IMR-90 (cell line): Measurements from ENCODE around the gene KAT6B. TPM values are rescaled to one million over a fixed set of nuclear protein-coding genes. Genes with fewer than 3 reads are reported as not detected.

Source experiments
- ATAC-seq: fragments of 200-7000 bp; cut with Tn5 transposase; 2 replicates; pipeline ENCODE4 v1.9.1; 2020; ENCODE audit warnings: low read depth, mild to moderate bottlenecking, moderate library complexity
- BruUV-seq: library from RNA; stranded (reverse); fragments of 400-500 nt; replicated peaks from 2 replicates; lab custom pipeline; 2021; lab: Mats Ljungman, UMichigan
- CTCF ChIA-PET: fragments of 300-600 bp; formaldehyde crosslinking; extraction: SDS; loops from one replicate; lab custom pipeline; 2021; ENCODE audit warnings: antibody characterized with exemption; lab: Yijun Ruan, JAX
- POLR2A ChIA-PET: fragments of 300-600 bp; sonication (Branson Sonifier 250); formaldehyde crosslinking; loops from one replicate; lab custom pipeline; 2022; ENCODE audit warnings: antibody characterized with exemption; ENCODE audit not compliant: unreplicated experiment; lab: Charles Lee
- DNase-seq: peaks from one replicate; pipeline ENCODE4 v3.0.0; 2013
- H2AFZ ChIP-seq: replicated peaks from 2 replicates; pipeline ENCODE3; 2013; ENCODE audit warnings: low read length, mild to moderate bottlenecking; ENCODE audit not compliant: poor library complexity
- H2AK5ac ChIP-seq: 2 replicates; pipeline ENCODE4 v1.6.1; 2013; ENCODE audit warnings: low read depth, low read length, inconsistent platforms
- H2AK9ac ChIP-seq: replicated peaks from 2 replicates; pipeline ENCODE3; 2013; ENCODE audit warnings: mild to moderate bottlenecking, low read depth, low read length, moderate library complexity; ENCODE audit not compliant: poor library complexity
- H2BK120ac ChIP-seq: 2 replicates; pipeline ENCODE4 v1.6.1; 2013; ENCODE audit warnings: low read depth, low read length, inconsistent platforms
- H2BK15ac ChIP-seq: 3 replicates; pipeline ENCODE4 v1.6.1; 2013; ENCODE audit warnings: low read depth, low read length, inconsistent platforms
- H2BK20ac ChIP-seq: 2 replicates; pipeline ENCODE4 v1.6.1; 2013; ENCODE audit warnings: low read depth, mild to moderate bottlenecking, inconsistent platforms, low read length, moderate library complexity
- H2BK5ac ChIP-seq: 2 replicates; pipeline ENCODE4 v1.6.1; 2013; ENCODE audit warnings: mild to moderate bottlenecking, low read depth, low read length, inconsistent platforms; ENCODE audit not compliant: poor library complexity, severe bottlenecking
- H3K14ac ChIP-seq: replicated peaks from 2 replicates; pipeline ENCODE4 v1.6.1; 2013; ENCODE audit warnings: low read depth, low read length, inconsistent platforms
- H3K18ac ChIP-seq: 2 replicates; pipeline ENCODE4 v1.6.1; 2013; ENCODE audit warnings: low read depth, low read length, control low read depth
- H3K23ac ChIP-seq: 2 replicates; pipeline ENCODE4 v1.6.1; 2013; ENCODE audit warnings: low read depth, low read length, inconsistent platforms
- H3K27ac ChIP-seq: 2 replicates; pipeline ENCODE4 v1.5.1; 2013; ENCODE audit warnings: mild to moderate bottlenecking, control low read depth, low read length; ENCODE audit not compliant: insufficient read depth
- H3K27me3 ChIP-seq: 2 replicates; pipeline ENCODE4 v1.6.1; 2013; ENCODE audit warnings: low read length; ENCODE audit not compliant: control insufficient read depth, insufficient read depth
- H3K36me3 ChIP-seq: 2 replicates; pipeline ENCODE4 v1.6.1; 2013; ENCODE audit warnings: low read length, mixed read lengths; ENCODE audit not compliant: control insufficient read depth, insufficient read depth
- H3K4ac ChIP-seq: 2 replicates; pipeline ENCODE4 v1.6.1; 2013; ENCODE audit warnings: low read depth, low read length, inconsistent platforms
- H3K4me1 ChIP-seq: 2 replicates; pipeline ENCODE4 v1.6.1; 2013; ENCODE audit warnings: low read length, mixed read lengths; ENCODE audit not compliant: control insufficient read depth, insufficient read depth
- H3K4me2 ChIP-seq: 2 replicates; pipeline ENCODE4 v1.6.1; 2013; ENCODE audit warnings: low read depth, mild to moderate bottlenecking, control low read depth, low read length, moderate library complexity
- H3K4me3 ChIP-seq: 2 replicates; pipeline ENCODE4 v1.5.1; 2013; ENCODE audit warnings: low read depth, mild to moderate bottlenecking, control low read depth, low read length, moderate library complexity; ENCODE audit not compliant: insufficient read depth
- H3K56ac ChIP-seq: 2 replicates; pipeline ENCODE4 v1.6.1; 2013; ENCODE audit warnings: low read length, inconsistent platforms; ENCODE audit not compliant: insufficient read depth; ENCODE audit errors: extremely low read depth
- H3K79me1 ChIP-seq, 2 experiments: 2 replicates each; pipeline ENCODE4 v1.6.1; 2013; ENCODE audit warnings: low read length in 2 of 2, inconsistent platforms in 1 of 2, low read depth in 1 of 2
- H3K9ac ChIP-seq: 2 replicates; pipeline ENCODE4 v1.6.1; 2013; ENCODE audit warnings: low read depth, low read length, control low read depth
- H3K9me1 ChIP-seq: 2 replicates; pipeline ENCODE4 v1.6.1; 2013; ENCODE audit warnings: low read length, inconsistent platforms; ENCODE audit not compliant: insufficient read depth
- H3K9me3 ChIP-seq: 2 replicates; pipeline ENCODE4 v1.6.1; 2013; ENCODE audit warnings: low read length; ENCODE audit not compliant: control insufficient read depth, insufficient read depth
- H4K20me1 ChIP-seq: 2 replicates; pipeline ENCODE4 v1.6.1; 2013; ENCODE audit warnings: low read length, inconsistent platforms; ENCODE audit not compliant: insufficient read depth
- H4K5ac ChIP-seq: 2 replicates; pipeline ENCODE4 v1.6.1; 2013; ENCODE audit warnings: mild to moderate bottlenecking, low read depth, low read length, control low read depth
- H4K8ac ChIP-seq, 2 experiments: 2 replicates each; pipeline ENCODE4 v1.6.1; 2013; ENCODE audit warnings: low read depth in 2 of 2, low read length in 2 of 2, control low read depth in 1 of 2, inconsistent platforms in 1 of 2
- H4K91ac ChIP-seq: 2 replicates; pipeline ENCODE4 v1.6.1; 2013; ENCODE audit warnings: low read depth, low read length, inconsistent platforms; ENCODE audit not compliant: insufficient read depth
- BHLHE40 ChIP-seq: fragments of 150-350 bp; IDR thresholded peaks from 2 replicates; pipeline ENCODE4 v1.6.1; 2016; ENCODE audit warnings: mild to moderate bottlenecking, low read depth, low read length
- FOS ChIP-seq: fragments of 150-350 bp; IDR thresholded peaks from 2 replicates; pipeline ENCODE4 v1.6.1; 2016; ENCODE audit warnings: low read depth, low read length
- MAZ ChIP-seq: IDR thresholded peaks from 2 replicates; pipeline ENCODE4 v1.6.1; 2012; ENCODE audit warnings: low read depth, mild to moderate bottlenecking, low read length, improper control_type of control experiment, moderate library complexity, borderline replicate concordance
- NFE2L2 ChIP-seq: fragments of 150-350 bp; IDR thresholded peaks from 2 replicates; pipeline ENCODE4 v1.6.1; 2016; ENCODE audit warnings: low read depth, mild to moderate bottlenecking, low read length
- SMC3 ChIP-seq: fragments of 150-350 bp; IDR thresholded peaks from 2 replicates; pipeline ENCODE4 v1.6.1; 2016; ENCODE audit warnings: low read depth, mild to moderate bottlenecking, antibody characterized with exemption, low read length, moderate library complexity
- WGBS, 2 experiments: methylation state at CpG; one replicate each; pipeline versions ENCODE4 v1.1.5 to v1.1.7; 2013; ENCODE audit warnings: missing lambda C conversion rate in 2 of 2; ENCODE audit not compliant: insufficient read length in 1 of 2; ENCODE audit errors: extremely low coverage in 2 of 2; 5-methylcytosine and 5-hydroxymethylcytosine counted together
- dilution Hi-C: fragments of 300-500 bp; cut with HindIII; formaldehyde crosslinking; loops from one replicate; pipeline ENCODE4 v1.14.3; 2018; ENCODE audit warnings: low sequenced_read_pairs; ENCODE audit not compliant: unreplicated experiment
- in situ Hi-C: fragments of 300-500 bp; cut with MboI; formaldehyde crosslinking; loops from 3 replicates; pipeline ENCODE4 v1.14.3; 2019; ENCODE audit warnings: low sequenced_read_pairs, inconsistent platforms, mixed read lengths
- intact Hi-C: fragments of 100-400 bp; cut with micrococcal nuclease; formaldehyde crosslinking; loops from 2 replicates; pipeline ENCODE4 v1.10.0; 2022
- polyA plus RNA-seq, 3 experiments: library from polyadenylated mRNA; depleted of rRNA; stranded (reverse); fragments of >200 nt; gene quantifications; 2 replicates each; pipeline ENCODE4 v1.2.3, GENCODE V29; 2012; ENCODE audit warnings: low replicate concordance in 1 of 3
- total RNA-seq: library from RNA; depleted of rRNA; stranded (reverse); fragments of >200 nt; gene quantifications from 2 replicates; pipeline ENCODE4 v1.2.3, GENCODE V29; 2012

KAT6B gene
- total and polyA plus RNA-seq, 2 of the 4 experiments (the other 2 are of a cell fraction), result 8.8 to 28.1 TPM

GRCh38 chr10:75074711-75075445 is 248.5 kb downstream of the KAT6B start:
- Histone ChIP-seq H4K8ac (no peak overlapping the region), H2BK15ac (no peak overlapping the region), H2BK5ac (no peak overlapping the region), H3K56ac (no peak overlapping the region), H3K79me1 (no peaks in the 10 kb centered on the region), H2AK9ac (no peak overlapping the region), H3K36me3 (no peaks in the 10 kb centered on the region), H2AK5ac (no peak overlapping the region), H3K27ac (no peak overlapping the region), H4K5ac (no peak overlapping the region), H3K4me3 (no peak overlapping the region), H2BK20ac (no peak overlapping the region), H2AFZ (no peak overlapping the region), H3K4ac (no peak overlapping the region), H2BK120ac (no peak overlapping the region), H3K9me3 (no peaks in the 10 kb centered on the region), H3K4me2 (no peak overlapping the region), H3K14ac (no peak overlapping the region), H3K27me3 (no peaks in the 10 kb centered on the region), H3K9ac (no peak overlapping the region), H4K91ac (no peak overlapping the region), H3K4me1 (no peaks in the 10 kb centered on the region), H3K9me1 (no peaks in the 10 kb centered on the region), H3K23ac (no peak overlapping the region), H4K20me1 (no peaks in the 10 kb centered on the region), H3K18ac (no peak overlapping the region)
- BruUV-seq, result no TSS peak
- ATAC-seq (no peak), DNase-seq (no peak)
- WGBS, 2 experiments, result no CpG with 5 or more reads among the region's 2 CpGs
- in situ Hi-C loops, result no loop called here
- ChIA-PET CTCF (interaction anchor here (0.5 kb wide), 1 partner anchor 399 kb away, joined by 3 read pairs; no protein-coding TSS in a partner anchor), POLR2A (no interaction called here)
- no peak for TF ChIP-seq FOS
- TF ChIP-seq NFE2L2, result no peak
- no peak for TF ChIP-seq MAZ
- no peak for TF ChIP-seq BHLHE40
- TF ChIP-seq SMC3, result no peak
- intact Hi-C loops, result no loop called here
- dilution Hi-C loops, result no loop called here
